ENCODE data around the gene UQCRFS1.

The UQCRFS1 gene

DNA sequence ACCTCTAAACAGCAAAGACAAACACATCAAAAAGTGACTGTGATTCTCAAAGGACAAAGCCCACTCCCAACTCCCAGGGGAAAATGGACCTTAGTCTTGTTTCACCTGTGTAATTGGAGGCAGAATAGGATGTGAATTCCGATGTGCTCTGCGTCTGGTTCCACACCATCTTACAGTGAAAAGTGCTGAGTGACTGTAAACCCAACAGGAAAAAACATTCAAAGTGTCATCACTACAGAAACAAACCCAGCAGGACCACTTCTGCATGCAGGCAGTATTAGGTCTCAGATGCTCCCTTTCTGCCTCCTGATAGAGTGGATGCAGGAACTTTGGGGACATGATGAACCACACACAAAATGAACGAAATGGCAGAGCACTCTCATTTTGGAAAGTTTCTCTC is 6.5 kb downstream of the UQCRFS1 start:
- no peak for DNase-seq (ENCODE audit: low read depth in 1 of 2, low spot score in 1 of 2)
- Histone ChIP-seq H3K27me3 (ENCODE audit: insufficient read depth, poor library complexity, severe bottlenecking) (no peaks in the 10 kb centered on the region), H3K27ac (replicated peaks) (peak overlapping the region; percentile 23), H3K4me3 (replicated peaks; ENCODE audit: insufficient read depth, low read length) (no peak overlapping the region)
- TF ChIP-seq POLR2AphosphoS5 (IDR thresholded peaks at IDR 0.05; ENCODE audit: low read depth) (no peak), GABPA (IDR thresholded peaks at IDR 0.05; ENCODE audit: low read depth) (no peak), SPI1 (IDR thresholded peaks at IDR 0.05; ENCODE audit: borderline replicate concordance, low read depth) (no peak)
- TF ChIP-seq, protein P1, sequence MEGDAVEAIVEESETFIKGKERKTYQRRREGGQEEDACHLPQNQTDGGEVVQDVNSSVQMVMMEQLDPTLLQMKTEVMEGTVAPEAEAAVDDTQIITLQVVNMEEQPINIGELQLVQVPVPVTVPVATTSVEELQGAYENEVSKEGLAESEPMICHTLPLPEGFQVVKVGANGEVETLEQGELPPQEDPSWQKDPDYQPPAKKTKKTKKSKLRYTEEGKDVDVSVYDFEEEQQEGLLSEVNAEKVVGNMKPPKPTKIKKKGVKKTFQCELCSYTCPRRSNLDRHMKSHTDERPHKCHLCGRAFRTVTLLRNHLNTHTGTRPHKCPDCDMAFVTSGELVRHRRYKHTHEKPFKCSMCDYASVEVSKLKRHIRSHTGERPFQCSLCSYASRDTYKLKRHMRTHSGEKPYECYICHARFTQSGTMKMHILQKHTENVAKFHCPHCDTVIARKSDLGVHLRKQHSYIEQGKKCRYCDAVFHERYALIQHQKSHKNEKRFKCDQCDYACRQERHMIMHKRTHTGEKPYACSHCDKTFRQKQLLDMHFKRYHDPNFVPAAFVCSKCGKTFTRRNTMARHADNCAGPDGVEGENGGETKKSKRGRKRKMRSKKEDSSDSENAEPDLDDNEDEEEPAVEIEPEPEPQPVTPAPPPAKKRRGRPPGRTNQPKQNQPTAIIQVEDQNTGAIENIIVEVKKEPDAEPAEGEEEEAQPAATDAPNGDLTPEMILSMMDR (IDR thresholded peaks at IDR 0.05; ENCODE audit: insufficient read depth, low read length), result no peak
- TF ChIP-seq, protein P2, sequence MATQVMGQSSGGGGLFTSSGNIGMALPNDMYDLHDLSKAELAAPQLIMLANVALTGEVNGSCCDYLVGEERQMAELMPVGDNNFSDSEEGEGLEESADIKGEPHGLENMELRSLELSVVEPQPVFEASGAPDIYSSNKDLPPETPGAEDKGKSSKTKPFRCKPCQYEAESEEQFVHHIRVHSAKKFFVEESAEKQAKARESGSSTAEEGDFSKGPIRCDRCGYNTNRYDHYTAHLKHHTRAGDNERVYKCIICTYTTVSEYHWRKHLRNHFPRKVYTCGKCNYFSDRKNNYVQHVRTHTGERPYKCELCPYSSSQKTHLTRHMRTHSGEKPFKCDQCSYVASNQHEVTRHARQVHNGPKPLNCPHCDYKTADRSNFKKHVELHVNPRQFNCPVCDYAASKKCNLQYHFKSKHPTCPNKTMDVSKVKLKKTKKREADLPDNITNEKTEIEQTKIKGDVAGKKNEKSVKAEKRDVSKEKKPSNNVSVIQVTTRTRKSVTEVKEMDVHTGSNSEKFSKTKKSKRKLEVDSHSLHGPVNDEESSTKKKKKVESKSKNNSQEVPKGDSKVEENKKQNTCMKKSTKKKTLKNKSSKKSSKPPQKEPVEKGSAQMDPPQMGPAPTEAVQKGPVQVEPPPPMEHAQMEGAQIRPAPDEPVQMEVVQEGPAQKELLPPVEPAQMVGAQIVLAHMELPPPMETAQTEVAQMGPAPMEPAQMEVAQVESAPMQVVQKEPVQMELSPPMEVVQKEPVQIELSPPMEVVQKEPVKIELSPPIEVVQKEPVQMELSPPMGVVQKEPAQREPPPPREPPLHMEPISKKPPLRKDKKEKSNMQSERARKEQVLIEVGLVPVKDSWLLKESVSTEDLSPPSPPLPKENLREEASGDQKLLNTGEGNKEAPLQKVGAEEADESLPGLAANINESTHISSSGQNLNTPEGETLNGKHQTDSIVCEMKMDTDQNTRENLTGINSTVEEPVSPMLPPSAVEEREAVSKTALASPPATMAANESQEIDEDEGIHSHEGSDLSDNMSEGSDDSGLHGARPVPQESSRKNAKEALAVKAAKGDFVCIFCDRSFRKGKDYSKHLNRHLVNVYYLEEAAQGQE (IDR thresholded peaks at IDR 0.05; ENCODE audit: insufficient replicate concordance, low read depth), result no peak

DNA sequence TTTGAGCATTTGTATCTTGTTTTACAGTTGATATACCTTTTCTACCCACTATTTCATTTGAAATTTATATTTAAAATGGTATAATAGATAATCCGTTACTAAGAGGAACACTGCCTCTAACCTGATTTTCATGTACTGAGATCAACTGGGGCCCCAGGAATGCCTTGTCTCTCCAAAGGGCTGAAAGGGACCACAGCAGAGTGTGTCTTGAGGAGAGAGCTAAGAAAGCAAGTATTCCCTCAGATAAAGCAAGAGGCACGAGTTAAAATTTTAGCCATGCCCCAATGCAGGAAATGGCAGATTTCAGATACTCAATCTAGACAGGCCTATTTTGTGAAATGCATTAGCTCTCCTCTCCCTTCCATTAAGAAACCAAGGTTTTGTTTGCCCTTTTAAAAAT is 10.7 kb downstream of the UQCRFS1 start:
- TF ChIP-seq SPI1 (IDR thresholded peaks at IDR 0.05; ENCODE audit: borderline replicate concordance, low read depth) (no peak), POLR2AphosphoS5 (IDR thresholded peaks at IDR 0.05; ENCODE audit: low read depth) (no peak), GABPA (IDR thresholded peaks at IDR 0.05; ENCODE audit: low read depth) (no peak)
- TF ChIP-seq, protein P2 (IDR thresholded peaks at IDR 0.05; ENCODE audit: insufficient replicate concordance, low read depth), result no peak
- TF ChIP-seq, protein P1 (IDR thresholded peaks at IDR 0.05; ENCODE audit: insufficient read depth, low read length), result no peak
- no peaks in the 10 kb centered on the region for H3K27me3 ChIP-seq (ENCODE audit: insufficient read depth, poor library complexity, severe bottlenecking)
- H3K27ac ChIP-seq (replicated peaks), result no peak overlapping the region
- DNase-seq (ENCODE audit: low read depth in 1 of 2, low spot score in 1 of 2), result no peak
- H3K4me3 ChIP-seq (replicated peaks; ENCODE audit: insufficient read depth, low read length), result no peak overlapping the region

DNA sequence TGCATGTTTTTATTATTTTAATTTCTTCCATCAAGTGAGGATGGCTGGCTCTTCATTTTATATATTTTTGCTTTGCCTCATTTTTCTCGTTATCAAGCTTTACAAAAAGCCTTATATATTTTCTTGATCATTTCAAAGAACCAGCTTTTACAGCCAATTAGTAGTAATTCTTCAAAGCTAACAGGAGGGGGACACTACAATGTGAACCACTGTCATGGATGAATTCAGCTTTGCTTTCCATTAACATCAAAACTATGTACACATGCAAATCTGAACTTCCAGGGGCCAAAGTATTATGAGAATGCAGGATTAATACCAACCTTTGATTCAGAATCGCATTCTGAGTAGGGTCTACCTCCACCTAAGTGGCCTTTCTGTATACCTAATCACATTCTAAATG is 11.1 kb downstream of the UQCRFS1 start:
- H3K27ac ChIP-seq (replicated peaks), result no peak overlapping the region
- H3K4me3 ChIP-seq (replicated peaks; ENCODE audit: insufficient read depth, low read length), result no peak overlapping the region
- H3K27me3 ChIP-seq (ENCODE audit: insufficient read depth, poor library complexity, severe bottlenecking), result no peaks in the 10 kb centered on the region
- no peak for DNase-seq (ENCODE audit: low read depth in 1 of 2, low spot score in 1 of 2)
- TF ChIP-seq, protein P1 (IDR thresholded peaks at IDR 0.05; ENCODE audit: insufficient read depth, low read length), result no peak
- TF ChIP-seq, protein P2 (IDR thresholded peaks at IDR 0.05; ENCODE audit: insufficient replicate concordance, low read depth), result no peak
- TF ChIP-seq GABPA (IDR thresholded peaks at IDR 0.05; ENCODE audit: low read depth) (no peak), POLR2AphosphoS5 (IDR thresholded peaks at IDR 0.05; ENCODE audit: low read depth) (no peak), SPI1 (IDR thresholded peaks at IDR 0.05; ENCODE audit: borderline replicate concordance, low read depth) (no peak)

Data from HL-60 (cell line).